DMS114 treated with DMSO at 0.1 percent for 48 hours (cell line): ENCODE measurements around the gene NOS1.
"Not testable (repeated sequence)": the region's sequence is repeated elsewhere in the genome, so short reads cannot be mapped to it uniquely, and the experiment has no call there.

Source experiments
- DNase-seq: peaks from one replicate; lab custom pipeline; 2025; ENCODE audit not compliant: unreplicated experiment; lab: John Stamatoyannopoulos, UW

The NOS1 gene

DNA sequence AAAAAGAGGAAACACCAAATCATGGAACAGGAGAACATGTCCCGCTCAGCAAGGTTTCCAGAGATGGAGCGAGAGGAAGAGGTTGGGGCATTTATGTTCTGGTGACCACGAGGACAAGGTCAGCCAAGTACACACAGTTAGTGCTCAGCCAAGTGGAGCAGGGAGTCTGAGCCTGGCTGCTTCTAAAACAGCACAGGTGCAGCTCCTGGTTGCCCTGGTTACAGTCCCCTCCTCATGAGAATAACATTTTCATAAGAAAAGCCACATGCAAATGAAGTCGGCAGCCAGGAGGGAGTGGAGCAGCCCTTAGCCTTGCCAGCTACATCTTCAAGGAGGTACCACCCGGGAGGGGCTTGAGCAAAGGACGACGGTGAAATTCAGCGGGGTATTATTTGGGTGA lies 81.8 kb downstream of the NOS1 start:
- no peak for DNase-seq

- no peak for DNase-seq
These were observed 83.6 kb downstream of the NOS1 start for GRCh38 chr12:117277875-117278274.

GRCh38 chr12:117273091-117273490 lies 88.3 kb downstream of the NOS1 start:
- DNase-seq = no peak

GRCh38 chr12:117272690-117273089 lies 88.7 kb downstream of the NOS1 start:
- DNase-seq = no peak

- DNase-seq = no peak
These were observed 98.7 kb downstream of the NOS1 start for GRCh38 chr12:117262749-117263148.

GRCh38 chr12:117261247-117261646 lies 100.2 kb downstream of the NOS1 start:
- DNase-seq = no peak

DNA sequence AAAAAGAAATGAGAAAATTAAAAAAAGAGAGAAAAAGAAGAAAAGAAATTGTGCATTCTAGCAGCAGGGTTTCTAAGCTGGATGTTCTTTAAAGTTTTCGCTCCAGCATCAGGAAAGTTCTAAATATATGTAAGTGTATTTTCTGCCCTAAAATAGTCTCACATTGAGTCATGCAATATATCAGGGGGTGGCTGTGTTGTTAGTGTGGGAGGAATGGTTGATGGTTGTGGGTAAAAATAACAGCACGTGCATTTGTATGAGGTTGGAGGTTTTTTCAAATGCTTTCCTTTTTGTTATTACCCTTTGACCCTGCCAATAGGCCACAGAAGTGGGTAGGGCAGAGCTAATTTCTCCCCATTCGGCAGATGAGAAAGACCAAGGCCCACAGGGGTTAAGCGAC lies 106.0 kb downstream of the NOS1 start:
- no peak for DNase-seq

- DNase-seq = no peak
These were observed 117.9 kb downstream of the NOS1 start for GRCh38 chr12:117243488-117243887.

DNA sequence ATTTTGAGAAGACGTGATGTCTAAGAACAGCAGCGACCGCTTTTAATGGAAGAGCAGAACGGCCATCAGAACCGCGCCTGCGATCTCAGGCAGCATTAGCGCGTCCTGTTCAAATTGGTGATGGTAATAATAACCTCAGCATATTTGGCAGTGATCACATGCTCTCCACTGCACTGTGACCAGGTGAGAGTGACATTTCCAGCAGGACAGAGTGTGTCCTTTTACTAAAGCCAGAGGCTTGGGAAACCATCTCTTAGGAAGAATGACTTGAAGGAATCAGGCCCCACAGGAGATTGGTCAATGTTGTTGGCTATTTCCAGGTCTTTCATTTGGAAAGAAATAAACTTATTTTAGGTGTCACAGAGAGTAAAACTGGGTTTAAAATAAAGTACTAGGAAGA lies 119.7 kb downstream of the NOS1 start:
- DNase-seq = no peak

- no peak for DNase-seq
These were observed 121.2 kb downstream of the NOS1 start for GRCh38 chr12:117240081-117240755.

- peak; percentile 64 for DNase-seq
These were observed 124.9 kb downstream of the NOS1 start for GRCh38 chr12:117236456-117237001.

- DNase-seq = no peak
These were observed 126.2 kb downstream of the NOS1 start for GRCh38 chr12:117235261-117235660.

GRCh38 chr12:117234441-117234840 lies 127.0 kb downstream of the NOS1 start:
- no peak for DNase-seq

DNA sequence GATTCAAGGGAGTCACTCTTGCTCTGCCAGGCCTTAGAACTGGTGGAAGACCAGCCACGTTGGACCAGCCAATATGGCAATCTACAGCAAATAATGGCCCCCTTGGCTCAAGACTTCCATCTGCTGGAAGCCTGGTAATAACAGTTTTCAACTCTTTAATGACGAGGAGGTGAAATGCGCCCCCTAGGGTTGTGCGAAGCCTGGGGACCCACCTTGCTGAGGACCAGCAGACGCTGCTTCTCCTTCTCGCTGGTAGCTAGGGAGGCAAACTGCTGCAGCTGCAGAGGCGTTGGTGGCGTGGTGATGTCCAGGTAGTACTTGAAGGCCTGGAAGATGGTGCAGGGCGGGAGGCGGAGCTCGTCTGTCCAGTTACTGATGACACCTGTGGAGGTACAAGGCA lies 129.7 kb downstream of the NOS1 start:
- no peak for DNase-seq

GRCh38 chr12:117228239-117228638 lies 133.2 kb downstream of the NOS1 start:
- DNase-seq = no peak

DNA sequence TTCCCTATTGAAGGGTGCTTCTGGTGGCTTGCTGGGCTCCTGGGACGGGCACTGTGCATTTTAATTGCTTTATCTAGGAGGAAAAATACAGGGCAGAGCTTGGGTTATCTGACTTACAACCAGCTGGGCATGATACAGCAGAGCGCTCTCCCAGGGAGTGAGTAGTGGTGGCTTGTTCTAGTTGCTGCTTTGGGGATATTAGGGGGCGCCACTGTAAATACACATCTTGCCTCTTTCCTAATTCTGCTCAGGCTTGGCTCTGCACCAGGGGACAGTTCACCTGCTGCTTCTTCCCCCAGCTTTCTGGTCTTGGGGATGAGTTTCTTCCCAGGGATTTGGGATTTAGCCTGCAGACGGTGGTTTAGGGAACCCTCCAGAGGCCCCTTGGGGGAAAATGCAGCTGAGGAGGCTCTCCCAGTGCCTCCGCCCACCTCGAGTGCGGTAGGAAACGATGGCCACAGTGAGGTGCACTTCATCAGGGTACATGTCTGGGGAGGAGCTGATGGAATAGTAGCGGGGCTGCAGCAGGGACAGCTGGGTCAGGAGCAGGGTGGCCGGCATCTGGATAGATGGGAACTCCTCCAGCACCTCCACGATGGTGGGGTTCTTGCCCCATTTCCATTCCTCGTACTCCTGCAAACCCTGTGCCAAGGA lies 134.3 kb downstream of the NOS1 start:
- DNase-seq = no peak

DNA sequence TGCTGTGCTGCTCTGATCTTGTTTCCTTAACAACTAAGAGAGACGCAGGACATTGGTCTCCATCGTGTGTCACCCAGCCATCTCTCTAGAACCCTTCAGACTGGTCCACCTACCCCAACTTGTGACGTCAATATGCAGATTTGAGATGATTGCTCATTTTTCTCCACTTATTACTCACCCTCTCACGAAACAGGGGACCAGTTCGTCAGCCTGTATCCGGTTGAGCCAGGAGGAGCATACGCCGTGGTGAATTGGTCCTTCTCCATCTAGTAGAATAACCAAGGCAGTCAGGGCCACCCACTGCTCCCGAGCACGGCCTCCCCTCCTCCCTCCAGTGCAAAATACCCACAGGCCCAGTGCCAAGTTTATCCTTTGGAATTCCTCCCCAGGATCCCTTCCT lies 134.9 kb downstream of the NOS1 start:
- DNase-seq = no peak

GRCh38 chr12:117225179-117225578 lies 136.2 kb downstream of the NOS1 start:
- DNase-seq = no peak

- DNase-seq = not testable (repeated sequence)
These were observed 140.5 kb downstream of the NOS1 start for GRCh38 chr12:117220947-117221346.

GRCh38 chr12:117218149-117218548 lies 143.3 kb downstream of the NOS1 start:
- DNase-seq = no peak

DNA sequence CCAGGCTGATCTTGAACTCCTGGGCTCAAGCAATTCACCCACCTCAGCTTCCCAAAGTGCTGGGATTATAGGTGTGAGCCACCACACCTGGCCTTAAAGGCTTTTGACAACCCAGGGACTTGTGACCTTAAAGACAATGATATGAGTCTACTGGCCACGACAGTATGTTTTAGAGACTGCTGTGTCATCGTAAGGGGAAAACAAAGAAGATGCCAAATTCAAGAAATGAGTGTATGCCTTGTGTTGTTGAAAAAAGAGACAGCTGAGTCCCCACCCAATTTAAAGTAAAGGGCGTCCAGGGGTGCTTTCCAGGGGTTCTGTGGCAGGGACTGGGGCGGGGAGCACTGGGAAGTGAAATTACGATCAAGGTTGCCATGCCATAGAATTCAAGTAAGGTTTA lies 144.7 kb downstream of the NOS1 start:
- no peak for DNase-seq

DNA sequence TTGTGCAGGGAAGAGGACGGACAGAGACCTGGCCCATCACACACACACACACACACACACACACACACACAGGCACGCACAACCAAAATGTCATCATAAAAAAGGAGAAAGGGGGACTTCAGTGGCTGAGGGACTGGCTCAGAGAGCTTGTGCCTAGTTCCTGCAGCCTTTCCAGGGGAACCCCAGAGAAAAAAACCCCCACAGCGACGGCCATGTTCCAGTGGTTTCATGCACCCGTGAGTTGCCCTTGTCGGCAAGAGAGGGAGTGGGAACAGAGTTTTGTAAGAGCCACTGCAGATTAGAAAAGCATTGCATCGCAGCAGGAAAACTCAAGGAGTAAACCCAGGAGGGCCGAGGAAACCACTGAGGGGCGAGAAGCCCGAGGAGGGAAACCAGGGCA lies 146.6 kb downstream of the NOS1 start:
- no peak for DNase-seq
